ENCODE measurements around the gene SERPINA3.
"Not testable (repeated sequence)": the region's sequence is repeated elsewhere in the genome, so short reads cannot be mapped to it uniquely, and the experiment has no call there.

SERPINA3 gene

GRCh38 chr14:94584591-94585280 lies 27.5 kb upstream of the SERPINA3 start:
- no peak for DNase-seq (ENCODE audit: low spot score)

- no peak for DNase-seq (ENCODE audit: low spot score)
These were observed 25.6 kb upstream of the SERPINA3 start for GRCh38 chr14:94586635-94587034.

- no peak for DNase-seq (ENCODE audit: low spot score)
These were observed 23.9 kb upstream of the SERPINA3 start for GRCh38 chr14:94588311-94588710.

GRCh38 chr14:94591073-94591472 lies 21.1 kb upstream of the SERPINA3 start:
- no peak for DNase-seq (ENCODE audit: low spot score)

- no peak for DNase-seq (ENCODE audit: low spot score)
These were observed 20.3 kb upstream of the SERPINA3 start for GRCh38 chr14:94591871-94592270.

- no peak for DNase-seq (ENCODE audit: low spot score)
These were observed 19.7 kb upstream of the SERPINA3 start for GRCh38 chr14:94592457-94592856.

GRCh38 chr14:94593376-94593748 lies 18.8 kb upstream of the SERPINA3 start:
- no peak for DNase-seq (ENCODE audit: low spot score)

- DNase-seq (ENCODE audit: low spot score), result no peak
These were observed 18.3 kb upstream of the SERPINA3 start for GRCh38 chr14:94593749-94594431.

- DNase-seq (ENCODE audit: low spot score), result no peak
These were observed 17.8 kb upstream of the SERPINA3 start for GRCh38 chr14:94594441-94594840.

GRCh38 chr14:94595912-94596311 lies 16.3 kb upstream of the SERPINA3 start:
- no peak for DNase-seq (ENCODE audit: low spot score)

GRCh38 chr14:94596361-94596760 lies 15.8 kb upstream of the SERPINA3 start:
- no peak for DNase-seq (ENCODE audit: low spot score)

GRCh38 chr14:94597788-94598187 lies 14.4 kb upstream of the SERPINA3 start:
- DNase-seq (ENCODE audit: low spot score), result no peak

- no peak for DNase-seq (ENCODE audit: low spot score)
These were observed 13.7 kb upstream of the SERPINA3 start for GRCh38 chr14:94598506-94598815.

- no peak for DNase-seq (ENCODE audit: low spot score)
These were observed 13.2 kb upstream of the SERPINA3 start for GRCh38 chr14:94598816-94599655.

- no peak for DNase-seq (ENCODE audit: low spot score)
These were observed 12.6 kb upstream of the SERPINA3 start for GRCh38 chr14:94599656-94600004.

GRCh38 chr14:94600148-94600545 lies 12.0 kb upstream of the SERPINA3 start:
- no peak for DNase-seq (ENCODE audit: low spot score)

GRCh38 chr14:94601884-94602391 lies 10.3 kb upstream of the SERPINA3 start:
- no peak for DNase-seq (ENCODE audit: low spot score)

GRCh38 chr14:94602722-94603121 lies 9.5 kb upstream of the SERPINA3 start:
- DNase-seq (ENCODE audit: low spot score), result no peak

- DNase-seq (ENCODE audit: low spot score), result no peak
These were observed 6.8 kb upstream of the SERPINA3 start for GRCh38 chr14:94605361-94605760.

- not testable (repeated sequence) for DNase-seq (ENCODE audit: low spot score)
These were observed 3.2 kb upstream of the SERPINA3 start for GRCh38 chr14:94608966-94609365.

- no peak for DNase-seq (ENCODE audit: low spot score)
These were observed 1.0 kb upstream of the SERPINA3 start for GRCh38 chr14:94611179-94611578.

- DNase-seq (ENCODE audit: low spot score), result no peak
These were observed 676 bp downstream of the SERPINA3 start for GRCh38 chr14:94612580-94613554.

All from CD4-positive, alpha-beta T cell treated with Interleukin-6 at 100 ng/mL for 8 hours (primary cell).